Measurements from ENCODE around the gene SZRD1. TPM values are rescaled to one million over a fixed set of nuclear protein-coding genes. Genes with fewer than 3 reads are reported as not detected.

Gene SZRD1
- total RNA-seq, 2 experiments from 2014 or later = 57.2 to 96.0 TPM

DNA sequence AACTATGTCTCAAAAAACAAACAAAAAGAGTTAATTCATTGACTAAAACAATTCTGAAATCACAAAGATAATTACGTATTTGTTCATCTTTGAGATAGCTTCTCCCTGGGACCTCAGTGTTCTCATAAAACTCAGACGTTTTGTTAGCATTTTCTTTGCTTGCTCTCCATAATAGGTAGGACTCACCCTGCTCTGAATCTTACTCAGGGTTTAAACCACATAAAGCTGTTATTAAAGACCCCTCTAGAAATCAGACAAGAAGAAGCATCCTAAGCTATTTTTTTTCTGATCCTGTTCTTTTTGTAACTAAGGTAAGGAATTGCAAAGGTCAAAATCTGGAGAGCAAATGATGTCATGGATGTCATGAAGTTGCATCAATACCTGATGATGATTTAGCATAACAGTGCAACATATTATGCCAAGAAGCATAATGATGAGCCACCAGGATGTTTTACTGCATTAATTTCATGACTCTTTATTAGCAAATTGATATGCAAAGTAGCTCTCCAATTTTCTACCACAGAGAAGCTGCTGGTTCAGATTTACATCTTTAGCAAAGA lies 17.1 kb upstream of the SZRD1 start:
- no peak overlapping the region for H3K4me3 ChIP-seq (ENCODE audit: low read depth, low read length, poor library complexity, severe bottlenecking)
- TF ChIP-seq, protein P1, sequence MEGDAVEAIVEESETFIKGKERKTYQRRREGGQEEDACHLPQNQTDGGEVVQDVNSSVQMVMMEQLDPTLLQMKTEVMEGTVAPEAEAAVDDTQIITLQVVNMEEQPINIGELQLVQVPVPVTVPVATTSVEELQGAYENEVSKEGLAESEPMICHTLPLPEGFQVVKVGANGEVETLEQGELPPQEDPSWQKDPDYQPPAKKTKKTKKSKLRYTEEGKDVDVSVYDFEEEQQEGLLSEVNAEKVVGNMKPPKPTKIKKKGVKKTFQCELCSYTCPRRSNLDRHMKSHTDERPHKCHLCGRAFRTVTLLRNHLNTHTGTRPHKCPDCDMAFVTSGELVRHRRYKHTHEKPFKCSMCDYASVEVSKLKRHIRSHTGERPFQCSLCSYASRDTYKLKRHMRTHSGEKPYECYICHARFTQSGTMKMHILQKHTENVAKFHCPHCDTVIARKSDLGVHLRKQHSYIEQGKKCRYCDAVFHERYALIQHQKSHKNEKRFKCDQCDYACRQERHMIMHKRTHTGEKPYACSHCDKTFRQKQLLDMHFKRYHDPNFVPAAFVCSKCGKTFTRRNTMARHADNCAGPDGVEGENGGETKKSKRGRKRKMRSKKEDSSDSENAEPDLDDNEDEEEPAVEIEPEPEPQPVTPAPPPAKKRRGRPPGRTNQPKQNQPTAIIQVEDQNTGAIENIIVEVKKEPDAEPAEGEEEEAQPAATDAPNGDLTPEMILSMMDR (conservative IDR thresholded peaks at IDR 0.05; ENCODE audit: low read length) = no peak
- no peak for TF ChIP-seq EZH2phosphoT487 (IDR thresholded peaks at IDR 0.05; ENCODE audit: borderline replicate concordance, low read depth, low read length)
- peaks cover 60% of the 10 kb centered on the region for H3K79me2 ChIP-seq (ENCODE audit: insufficient read depth, low read depth, low read length)
- H3K4me1 ChIP-seq (ENCODE audit: insufficient read depth, low read length, poor library complexity, severe bottlenecking) = peaks cover 29% of the 10 kb centered on the region
- peaks cover 12% of the 10 kb centered on the region; the same call in 1 of the 2 replicates for H4K20me1 ChIP-seq (ENCODE audit: insufficient read depth, low read length)
- H3K4me2 ChIP-seq (ENCODE audit: low read length) = peak overlapping the region; percentile 25
- intact Hi-C loops (cut with micrococcal nuclease; ENCODE audit: unreplicated experiment) = loop anchor here (5.0 to 10.0 kb wide), 3 partner anchors 98 to 375 kb away; partner anchors contain the start of genes CPLANE2 and ZBTB17
- no TSS peak for BruUV-seq (replicated peaks)
- H3K9me3 ChIP-seq (ENCODE audit: low read length) = no peaks in the 10 kb centered on the region
- POLR2A ChIA-PET = interaction anchor here (0.7 kb wide), 1 partner anchor 106 kb away, joined by 4 read pairs; no protein-coding TSS in a partner anchor
- CTCF ChIA-PET (ENCODE audit: unreplicated experiment) = no interaction called here
- H2AFZ ChIP-seq (ENCODE audit: low read length) = no peak overlapping the region
- H3K9me2 ChIP-seq (ENCODE audit: insufficient read depth, low read length) = no peaks in the 10 kb centered on the region
- no peak for DNase-seq (ENCODE audit: low spot score)
- H3K27ac ChIP-seq (ENCODE audit: low read depth, low read length, poor library complexity, severe bottlenecking) = no peak overlapping the region
- peaks cover 7% of the 10 kb centered on the region for H3K36me3 ChIP-seq (ENCODE audit: insufficient read depth, low read length)

GRCh38 chr1:16351456-16351993 lies 15.5 kb upstream of the SZRD1 start:
- CTCF ChIA-PET (ENCODE audit: unreplicated experiment) = no interaction called here
- H2AFZ ChIP-seq (ENCODE audit: low read length) = peak overlapping the region; percentile 27; the same call in 1 of the 2 replicates
- H3K36me3 ChIP-seq (ENCODE audit: insufficient read depth, low read length) = peaks cover 7% of the 10 kb centered on the region; the same call in 1 of the 2 replicates
- TF ChIP-seq, protein P1 (conservative IDR thresholded peaks at IDR 0.05; ENCODE audit: low read length) = no peak
- TF ChIP-seq EZH2phosphoT487 (IDR thresholded peaks at IDR 0.05; ENCODE audit: borderline replicate concordance, low read depth, low read length) = no peak
- POLR2A ChIA-PET = interaction anchor here (1.1 kb wide), 1 partner anchor 104 kb away, joined by 3 read pairs; no protein-coding TSS in a partner anchor
- peak; percentile 8 for DNase-seq (ENCODE audit: low spot score)
- peaks cover 12% of the 10 kb centered on the region; the same call in 1 of the 2 replicates for H4K20me1 ChIP-seq (ENCODE audit: insufficient read depth, low read length)
- H3K79me2 ChIP-seq (ENCODE audit: insufficient read depth, low read depth, low read length) = peaks cover 49% of the 10 kb centered on the region
- peak overlapping the region; percentile 94 for H3K4me2 ChIP-seq (ENCODE audit: low read length)
- peak overlapping the region; percentile 72 for H3K27ac ChIP-seq (ENCODE audit: low read depth, low read length, poor library complexity, severe bottlenecking)
- H3K9me2 ChIP-seq (ENCODE audit: insufficient read depth, low read length) = no peaks in the 10 kb centered on the region
- H3K9me3 ChIP-seq (ENCODE audit: low read length) = no peaks in the 10 kb centered on the region
- BruUV-seq (replicated peaks) = no TSS peak
- peak overlapping the region; percentile 89 for H3K4me3 ChIP-seq (ENCODE audit: low read depth, low read length, poor library complexity, severe bottlenecking)
- peaks cover 29% of the 10 kb centered on the region for H3K4me1 ChIP-seq (ENCODE audit: insufficient read depth, low read length, poor library complexity, severe bottlenecking)
- intact Hi-C loops (cut with micrococcal nuclease; ENCODE audit: unreplicated experiment) = loop anchor here (5.0 to 10.0 kb wide), 3 partner anchors 99 to 377 kb away; partner anchors contain the start of genes CPLANE2 and ZBTB17

All from OCI-LY7 (cell line).